ENCODE data around the gene ARHGAP42. TPM values are rescaled to one million over a fixed set of nuclear protein-coding genes. Genes with fewer than 3 reads are reported as not detected.

The ARHGAP42 gene
- polyA plus RNA-seq, 3 donors, result 0.13 TPM; not detected in 2

DNA sequence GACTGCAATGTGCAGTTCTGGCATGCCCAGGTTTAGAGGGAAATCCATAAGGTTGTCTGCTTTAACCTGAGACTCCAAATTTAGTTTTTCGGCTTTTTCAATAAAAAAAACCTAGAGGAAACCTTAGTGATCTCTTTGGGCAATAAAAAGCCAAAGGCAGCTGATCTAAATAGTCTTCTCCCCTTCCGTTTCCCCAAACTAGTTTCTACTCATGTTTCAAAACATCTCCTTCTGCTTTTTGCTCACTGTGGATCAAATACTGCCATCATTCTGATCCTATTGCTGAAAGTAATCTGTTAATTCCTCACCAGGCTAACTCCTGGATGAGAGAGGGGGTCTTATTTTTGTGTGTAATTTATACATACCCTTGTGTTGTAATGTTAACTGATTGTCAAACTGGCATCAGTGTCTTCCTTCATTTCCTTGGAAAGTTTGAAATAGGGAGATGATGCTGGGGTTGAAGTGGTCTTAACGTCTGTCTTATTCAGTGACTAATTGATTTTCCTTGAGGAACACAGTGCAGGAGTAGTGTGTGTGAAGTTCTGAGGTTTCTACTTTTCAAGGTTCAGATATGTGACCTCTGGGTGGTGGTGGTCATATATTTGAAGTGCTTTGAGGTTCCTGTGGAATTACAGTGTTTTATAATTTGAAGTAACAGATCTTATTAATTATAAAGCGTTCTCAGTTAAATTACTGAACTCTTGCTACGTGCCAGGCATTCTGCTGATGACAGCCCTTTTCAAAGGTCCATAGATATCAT is 55.0 kb downstream of the ARHGAP42 start:
- Mint-ChIP-seq H3K4me3 (no peak overlapping the region), H3K27me3 (ENCODE audit: low read depth in 3 of 3) (peaks cover 0 to 4% (median 4%) of the 10 kb centered on the region in 3 donors), H3K9me3 (peaks cover 0 to 13% (median 3%) of the 10 kb centered on the region in 7 donors), H3K4me1 (peaks cover 13% of the 10 kb centered on the region), H3K36me3 (no peaks in the 10 kb centered on the region), H3K27ac (peak overlapping the region in 1 of 7 donors; percentile 51)
- TF ChIP-seq, protein P1, sequence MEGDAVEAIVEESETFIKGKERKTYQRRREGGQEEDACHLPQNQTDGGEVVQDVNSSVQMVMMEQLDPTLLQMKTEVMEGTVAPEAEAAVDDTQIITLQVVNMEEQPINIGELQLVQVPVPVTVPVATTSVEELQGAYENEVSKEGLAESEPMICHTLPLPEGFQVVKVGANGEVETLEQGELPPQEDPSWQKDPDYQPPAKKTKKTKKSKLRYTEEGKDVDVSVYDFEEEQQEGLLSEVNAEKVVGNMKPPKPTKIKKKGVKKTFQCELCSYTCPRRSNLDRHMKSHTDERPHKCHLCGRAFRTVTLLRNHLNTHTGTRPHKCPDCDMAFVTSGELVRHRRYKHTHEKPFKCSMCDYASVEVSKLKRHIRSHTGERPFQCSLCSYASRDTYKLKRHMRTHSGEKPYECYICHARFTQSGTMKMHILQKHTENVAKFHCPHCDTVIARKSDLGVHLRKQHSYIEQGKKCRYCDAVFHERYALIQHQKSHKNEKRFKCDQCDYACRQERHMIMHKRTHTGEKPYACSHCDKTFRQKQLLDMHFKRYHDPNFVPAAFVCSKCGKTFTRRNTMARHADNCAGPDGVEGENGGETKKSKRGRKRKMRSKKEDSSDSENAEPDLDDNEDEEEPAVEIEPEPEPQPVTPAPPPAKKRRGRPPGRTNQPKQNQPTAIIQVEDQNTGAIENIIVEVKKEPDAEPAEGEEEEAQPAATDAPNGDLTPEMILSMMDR (IDR thresholded peaks at IDR 0.05), result no peak
- Histone ChIP-seq H3K4me1 (ENCODE audit: control insufficient read depth in 1 of 2, insufficient read depth in 2 of 2, low read length in 2 of 2) (peaks cover 14 to 15% of the 10 kb centered on the region in 2 donors), H4K20me1 (ENCODE audit: insufficient read depth, low read length) (no peaks in the 10 kb centered on the region), H3K36me3 (replicated peaks in 1 of 2; ENCODE audit: control insufficient read depth in 1 of 2, insufficient read depth in 2 of 2, low read length in 2 of 2) (no peaks in the 10 kb centered on the region), H3K27ac (ENCODE audit: low read depth in 1 of 2, low read length in 2 of 2) (no peak overlapping the region), H3K9ac (ENCODE audit: insufficient read depth, low read length, poor library complexity, severe bottlenecking) (no peak overlapping the region), H2AFZ (ENCODE audit: insufficient read depth, low read depth, low read length, poor library complexity, severe bottlenecking) (no peak overlapping the region), H3K9me3 (replicated peaks in 1 of 2; ENCODE audit: control insufficient read depth in 1 of 2, insufficient read depth in 1 of 2, low read length in 2 of 2) (no peaks in the 10 kb centered on the region), H3K27me3 (ENCODE audit: control insufficient read depth in 2 of 2, insufficient read depth in 2 of 2, low read length in 2 of 2) (no peaks in the 10 kb centered on the region), H3K79me2 (ENCODE audit: insufficient read depth, low read length) (no peaks in the 10 kb centered on the region), H3K4me2 (replicated peaks; ENCODE audit: extremely low read depth, low read length, poor library complexity, severe bottlenecking) (peak overlapping the region; percentile 51), H3K4me3 (replicated peaks in 1 of 3; ENCODE audit: low read depth in 2 of 3, low read length in 3 of 3) (no peak overlapping the region)
- WGBS (ENCODE audit: insufficient coverage), result 52% methylated on average over 3 of the region's 5 CpGs
- DNase-seq, result peak in 2 of 3 donors; percentile 2 to 5
- intact Hi-C loops (cut with micrococcal nuclease), result no loop called here

DNA sequence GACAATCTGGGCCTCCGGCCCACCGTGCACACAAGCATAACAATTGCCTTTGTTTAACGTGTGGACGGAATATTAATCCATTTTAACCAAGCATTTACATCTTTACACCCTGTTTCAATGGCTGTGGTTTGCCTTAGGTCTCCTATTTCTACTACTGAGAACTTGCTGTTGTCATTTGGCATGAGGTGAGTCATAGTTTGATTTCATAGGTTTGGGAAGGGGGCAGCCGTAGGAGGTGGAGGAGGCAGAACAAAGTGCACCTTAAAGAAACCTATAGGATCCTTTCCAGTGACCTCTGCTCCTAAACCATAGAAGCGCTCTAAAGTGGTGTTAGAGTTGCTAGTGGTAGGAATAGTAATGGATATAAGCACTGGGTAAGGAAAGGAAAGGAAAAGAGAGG is 59.4 kb downstream of the ARHGAP42 start:
- Mint-ChIP-seq H3K27ac (no peak overlapping the region), H3K4me1 (peaks cover 8% of the 10 kb centered on the region), H3K4me3 (no peak overlapping the region), H3K27me3 (ENCODE audit: low read depth in 3 of 3) (peaks cover 0 to 2% (median 0%) of the 10 kb centered on the region in 3 donors), H3K9me3 (peaks cover 16 to 35% (median 25%) of the 10 kb centered on the region in 7 donors), H3K36me3 (no peaks in the 10 kb centered on the region)
- H2AFZ ChIP-seq (ENCODE audit: insufficient read depth, low read depth, low read length, poor library complexity, severe bottlenecking), result no peak overlapping the region
- no peak overlapping the region for H3K4me2 ChIP-seq (replicated peaks; ENCODE audit: extremely low read depth, low read length, poor library complexity, severe bottlenecking)
- H3K27ac ChIP-seq (ENCODE audit: low read depth in 1 of 2, low read length in 2 of 2), result no peak overlapping the region
- no peaks in the 10 kb centered on the region for H4K20me1 ChIP-seq (ENCODE audit: insufficient read depth, low read length)
- H3K4me3 ChIP-seq (replicated peaks in 1 of 3; ENCODE audit: low read depth in 2 of 3, low read length in 3 of 3), result no peak overlapping the region
- no peaks in the 10 kb centered on the region for H3K79me2 ChIP-seq (ENCODE audit: insufficient read depth, low read length)
- peaks cover 14 to 23% of the 10 kb centered on the region in 2 donors for H3K9me3 ChIP-seq (replicated peaks in 1 of 2; ENCODE audit: control insufficient read depth in 1 of 2, insufficient read depth in 1 of 2, low read length in 2 of 2)
- no peak for DNase-seq
- TF ChIP-seq, protein P1 (IDR thresholded peaks at IDR 0.05), result no peak
- WGBS (ENCODE audit: insufficient coverage), result 96% methylated on average over 3 of the region's 6 CpGs
- intact Hi-C loops (cut with micrococcal nuclease), result no loop called here
- H3K4me1 ChIP-seq (ENCODE audit: control insufficient read depth in 1 of 2, insufficient read depth in 2 of 2, low read length in 2 of 2), result peaks cover 9 to 10% of the 10 kb centered on the region in 2 donors
- H3K36me3 ChIP-seq (replicated peaks in 1 of 2; ENCODE audit: control insufficient read depth in 1 of 2, insufficient read depth in 2 of 2, low read length in 2 of 2), result no peaks in the 10 kb centered on the region
- H3K9ac ChIP-seq (ENCODE audit: insufficient read depth, low read length, poor library complexity, severe bottlenecking), result no peak overlapping the region
- no peaks in the 10 kb centered on the region for H3K27me3 ChIP-seq (ENCODE audit: control insufficient read depth in 2 of 2, insufficient read depth in 2 of 2, low read length in 2 of 2)

Data from CD14-positive monocyte (primary cell).